Activated T-cell treated with anti-CD3 and anti-CD28 coated beads, Interleukin-2, amount 50 U/mL, for 24 hours (primary cell): ENCODE results near the gene LTBP1.

ENCODE experiments used
- DNase-seq: peaks from one replicate; pipeline ENCODE4 v3.0.0-alpha.2; 2020
- H3K27ac Mint-ChIP-seq: 2 replicates; pipeline ENCODE4 v1.8.0; 2020; ENCODE audit warnings: mild to moderate bottlenecking, mixed read lengths
- H3K27me3 Mint-ChIP-seq: 2 replicates; pipeline ENCODE4 v1.8.0; 2020; ENCODE audit warnings: mixed read lengths
- H3K36me3 Mint-ChIP-seq: 2 replicates; pipeline ENCODE4 v1.8.0; 2020; ENCODE audit warnings: low read depth, mixed read lengths
- H3K4me1 Mint-ChIP-seq: 2 replicates; pipeline ENCODE4 v1.8.0; 2020; ENCODE audit warnings: low read depth, mixed read lengths
- H3K4me3 Mint-ChIP-seq: 2 replicates; pipeline ENCODE4 v1.8.0; 2020; ENCODE audit warnings: mild to moderate bottlenecking, moderate library complexity, mixed read lengths
- H3K9me3 Mint-ChIP-seq: 2 replicates; pipeline ENCODE4 v1.8.0; 2020; ENCODE audit warnings: mixed read lengths

The LTBP1 gene

DNA sequence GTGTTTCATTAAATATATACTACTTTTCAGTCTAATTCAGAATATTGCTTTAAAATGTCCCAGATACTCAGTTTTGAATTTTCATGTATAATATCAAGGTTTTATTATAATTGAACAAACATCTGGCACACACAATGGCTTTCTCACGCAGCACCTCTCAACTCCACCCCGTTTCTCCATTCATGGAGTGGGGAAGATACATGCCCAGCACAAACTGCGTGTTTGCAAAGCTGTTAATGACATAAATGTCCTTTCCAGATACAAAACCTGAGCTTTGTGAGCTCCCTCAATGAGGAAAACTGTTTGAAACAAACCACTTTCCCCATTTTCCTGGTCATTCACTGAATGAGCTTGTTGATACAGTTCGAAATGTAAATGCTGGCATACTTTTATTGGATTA lies 379.3 kb downstream of the LTBP1 start:
- no peak for DNase-seq
- Mint-ChIP-seq H3K36me3 (no peaks in the 10 kb centered on the region), H3K4me3 (no peak overlapping the region), H3K27ac (no peak overlapping the region), H3K4me1 (peaks cover 24% of the 10 kb centered on the region), H3K27me3 (peaks cover 5% of the 10 kb centered on the region), H3K9me3 (no peaks in the 10 kb centered on the region)

GRCh38 chr2:33333433-33333832 lies 386.7 kb downstream of the LTBP1 start:
- H3K27ac Mint-ChIP-seq: no peak overlapping the region
- H3K36me3 Mint-ChIP-seq: no peaks in the 10 kb centered on the region
- peaks cover 22% of the 10 kb centered on the region for H3K27me3 Mint-ChIP-seq
- no peak overlapping the region for H3K4me3 Mint-ChIP-seq
- H3K9me3 Mint-ChIP-seq: no peaks in the 10 kb centered on the region
- peaks cover 3% of the 10 kb centered on the region for H3K4me1 Mint-ChIP-seq
- DNase-seq: no peak

GRCh38 chr2:33334083-33334482 lies 387.3 kb downstream of the LTBP1 start:
- no peak overlapping the region for H3K4me3 Mint-ChIP-seq
- no peak for DNase-seq
- H3K27ac Mint-ChIP-seq: no peak overlapping the region
- no peaks in the 10 kb centered on the region for H3K36me3 Mint-ChIP-seq
- no peaks in the 10 kb centered on the region for H3K9me3 Mint-ChIP-seq
- peaks cover 22% of the 10 kb centered on the region for H3K27me3 Mint-ChIP-seq
- peaks cover 3% of the 10 kb centered on the region for H3K4me1 Mint-ChIP-seq

GRCh38 chr2:33335516-33335915 lies 388.8 kb downstream of the LTBP1 start:
- DNase-seq: no peak
- no peaks in the 10 kb centered on the region for H3K9me3 Mint-ChIP-seq
- H3K27ac Mint-ChIP-seq: no peak overlapping the region
- H3K27me3 Mint-ChIP-seq: peaks cover 26% of the 10 kb centered on the region
- H3K4me3 Mint-ChIP-seq: no peak overlapping the region
- no peaks in the 10 kb centered on the region for H3K36me3 Mint-ChIP-seq
- peaks cover 3% of the 10 kb centered on the region for H3K4me1 Mint-ChIP-seq

DNA sequence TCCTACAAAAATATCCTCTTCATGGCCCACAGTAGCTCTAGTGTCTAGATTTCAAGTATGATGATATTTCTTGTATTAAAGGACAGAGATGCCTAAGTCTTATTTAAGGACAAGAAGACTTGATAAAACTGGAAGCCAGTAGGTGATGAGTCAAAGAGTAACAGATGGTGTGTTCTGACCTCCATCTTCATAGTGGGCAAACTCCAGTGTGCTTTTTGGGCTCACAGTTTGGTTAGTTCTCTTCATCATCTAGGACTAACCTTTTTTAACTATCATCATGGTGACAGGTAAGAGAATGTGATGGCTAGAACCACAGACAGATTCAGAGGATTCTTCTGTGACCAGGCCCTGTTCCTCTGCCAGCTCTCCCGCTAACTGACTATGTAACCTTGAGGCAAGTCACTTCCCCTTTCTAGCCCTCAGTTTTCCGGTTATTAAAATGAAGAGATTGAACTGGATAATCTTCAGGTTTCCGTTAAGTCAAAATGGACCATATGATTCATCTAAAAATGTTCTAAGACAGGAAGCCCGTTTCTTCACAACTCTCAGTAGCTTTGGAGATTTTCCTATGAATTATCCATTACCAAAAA lies 389.4 kb downstream of the LTBP1 start:
- no peaks in the 10 kb centered on the region for H3K36me3 Mint-ChIP-seq
- H3K9me3 Mint-ChIP-seq: no peaks in the 10 kb centered on the region
- DNase-seq: no peak
- peaks cover 3% of the 10 kb centered on the region for H3K4me1 Mint-ChIP-seq
- H3K4me3 Mint-ChIP-seq: no peak overlapping the region
- H3K27me3 Mint-ChIP-seq: peaks cover 26% of the 10 kb centered on the region
- H3K27ac Mint-ChIP-seq: no peak overlapping the region

DNA sequence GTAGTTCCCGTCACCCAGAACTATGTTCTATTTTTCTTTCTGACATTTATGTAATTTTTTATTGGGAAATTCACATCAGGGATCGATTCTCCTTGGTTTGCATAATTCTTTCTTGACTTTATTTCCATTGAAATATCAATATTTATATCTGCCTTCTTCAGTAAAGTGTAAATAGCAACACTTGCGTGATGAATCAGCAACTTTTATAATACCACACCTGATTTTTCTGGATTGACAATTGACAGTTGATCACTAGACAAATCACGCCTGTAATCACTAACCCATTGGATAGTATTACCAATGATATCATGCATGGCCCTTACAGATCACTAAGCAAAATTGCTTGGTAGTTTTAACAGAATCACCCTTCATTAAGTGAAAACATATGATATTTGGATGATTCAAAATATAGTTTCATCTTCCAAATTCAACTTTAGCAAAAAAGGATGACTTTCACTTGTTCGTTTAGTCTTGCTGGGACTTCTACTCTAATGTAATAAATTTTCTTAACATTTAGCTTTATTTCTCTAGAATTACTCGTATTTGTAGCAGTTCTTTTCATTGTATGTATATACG lies 390.7 kb downstream of the LTBP1 start:
- H3K36me3 Mint-ChIP-seq: no peaks in the 10 kb centered on the region
- no peak overlapping the region for H3K27ac Mint-ChIP-seq
- no peak for DNase-seq
- peaks cover 26% of the 10 kb centered on the region for H3K27me3 Mint-ChIP-seq
- peaks cover 3% of the 10 kb centered on the region for H3K4me1 Mint-ChIP-seq
- no peak overlapping the region for H3K4me3 Mint-ChIP-seq
- H3K9me3 Mint-ChIP-seq: no peaks in the 10 kb centered on the region

DNA sequence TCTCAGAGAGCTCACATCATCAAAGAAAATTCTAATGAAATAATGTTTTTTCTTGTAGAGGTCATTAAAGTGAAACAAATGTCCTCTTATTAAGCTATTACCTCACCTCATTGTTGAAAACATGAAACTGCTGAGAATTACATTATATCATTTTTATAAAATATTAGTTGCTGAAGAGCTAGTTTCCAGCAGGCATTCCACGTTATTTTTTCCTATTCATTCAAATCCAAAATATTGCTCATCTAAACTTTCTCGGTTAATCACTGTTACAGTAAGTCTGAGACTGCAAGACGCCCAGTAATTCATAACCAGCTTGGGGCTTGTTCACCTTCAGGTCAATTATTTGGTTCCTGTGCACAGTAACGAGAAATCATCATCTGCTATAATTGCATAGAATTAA lies 391.2 kb downstream of the LTBP1 start:
- Mint-ChIP-seq H3K27ac (no peak overlapping the region), H3K36me3 (no peaks in the 10 kb centered on the region), H3K9me3 (no peaks in the 10 kb centered on the region), H3K4me3 (no peak overlapping the region), H3K4me1 (peaks cover 3% of the 10 kb centered on the region), H3K27me3 (peaks cover 21% of the 10 kb centered on the region)
- no peak for DNase-seq

DNA sequence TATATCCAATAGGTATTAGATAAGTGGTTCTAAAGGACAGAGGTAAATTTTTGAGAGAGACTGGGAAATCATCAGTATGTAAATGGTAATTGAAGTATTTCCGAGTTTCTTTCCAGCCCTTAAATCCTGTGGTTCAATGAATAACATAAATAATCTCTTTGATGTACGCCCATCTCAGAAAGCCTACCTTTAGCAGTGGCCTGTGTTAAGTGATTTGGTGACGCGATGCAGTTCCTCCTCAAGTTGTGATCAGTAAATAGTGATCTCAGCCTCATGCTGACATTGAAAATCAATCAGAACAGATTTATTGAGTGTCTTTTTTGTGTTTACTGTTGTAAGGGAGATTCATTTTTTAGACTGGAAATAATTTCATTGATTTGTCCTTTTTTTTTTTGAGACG lies 392.5 kb downstream of the LTBP1 start:
- Mint-ChIP-seq H3K36me3 (no peaks in the 10 kb centered on the region), H3K27me3 (peaks cover 11% of the 10 kb centered on the region)

DNA sequence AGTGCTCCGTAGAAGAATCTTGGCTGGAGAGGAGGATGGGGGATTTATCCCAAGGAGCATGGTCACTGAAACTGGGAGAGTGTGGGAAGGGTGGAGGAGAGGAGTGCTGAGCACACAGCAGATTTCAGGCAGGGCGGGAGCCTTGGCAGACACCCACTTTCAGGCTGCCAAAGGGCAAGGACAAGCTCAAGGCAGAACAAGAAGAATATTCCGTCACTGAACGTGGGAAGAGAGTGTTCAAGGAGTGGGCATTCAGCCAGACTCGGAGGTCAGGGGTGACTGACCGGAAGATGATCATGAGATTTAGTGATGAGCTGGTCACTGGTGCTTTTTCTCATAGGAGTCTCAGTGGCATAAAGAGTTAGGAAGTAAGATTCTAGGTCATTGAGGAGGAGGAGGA lies 393.5 kb downstream of the LTBP1 start:
- H3K36me3 Mint-ChIP-seq: no peaks in the 10 kb centered on the region
- peaks cover 15% of the 10 kb centered on the region for H3K4me1 Mint-ChIP-seq
- DNase-seq: no peak
- H3K9me3 Mint-ChIP-seq: no peaks in the 10 kb centered on the region
- peaks cover 10% of the 10 kb centered on the region for H3K27me3 Mint-ChIP-seq
- no peak overlapping the region for H3K27ac Mint-ChIP-seq
- H3K4me3 Mint-ChIP-seq: no peak overlapping the region

More for the DNA sequence above, 392.5 kb downstream of the LTBP1 start:
- Mint-ChIP-seq H3K4me3 (no peak overlapping the region), H3K4me1 (peaks cover 8% of the 10 kb centered on the region), H3K27ac (no peak overlapping the region), H3K9me3 (no peaks in the 10 kb centered on the region)
- DNase-seq: no peak

- Mint-ChIP-seq H3K27me3 (peaks cover 6% of the 10 kb centered on the region), H3K9me3 (no peaks in the 10 kb centered on the region), H3K4me1 (peaks cover 12% of the 10 kb centered on the region), H3K4me3 (no peak overlapping the region), H3K27ac (no peak overlapping the region), H3K36me3 (no peaks in the 10 kb centered on the region)
- no peak for DNase-seq
Measured at GRCh38 chr2:33342171-33342570, 395.4 kb downstream of the LTBP1 start.

GRCh38 chr2:33342705-33343104 lies 396.0 kb downstream of the LTBP1 start:
- peaks cover 12% of the 10 kb centered on the region for H3K4me1 Mint-ChIP-seq
- no peaks in the 10 kb centered on the region for H3K36me3 Mint-ChIP-seq
- no peak overlapping the region for H3K27ac Mint-ChIP-seq
- DNase-seq: no peak
- peaks cover 4% of the 10 kb centered on the region for H3K27me3 Mint-ChIP-seq
- H3K9me3 Mint-ChIP-seq: no peaks in the 10 kb centered on the region
- H3K4me3 Mint-ChIP-seq: no peak overlapping the region

- no peaks in the 10 kb centered on the region for H3K36me3 Mint-ChIP-seq
- DNase-seq: no peak
- no peaks in the 10 kb centered on the region for H3K9me3 Mint-ChIP-seq
- peaks cover 12% of the 10 kb centered on the region for H3K4me1 Mint-ChIP-seq
- peaks cover 4% of the 10 kb centered on the region for H3K27me3 Mint-ChIP-seq
- H3K27ac Mint-ChIP-seq: no peak overlapping the region
- H3K4me3 Mint-ChIP-seq: no peak overlapping the region
Measured at GRCh38 chr2:33343387-33343895, 396.7 kb downstream of the LTBP1 start.

GRCh38 chr2:33344230-33344629 lies 397.5 kb downstream of the LTBP1 start:
- no peaks in the 10 kb centered on the region for H3K9me3 Mint-ChIP-seq
- H3K27ac Mint-ChIP-seq: no peak overlapping the region

GRCh38 chr2:33347856-33348255 lies 401.1 kb downstream of the LTBP1 start:
- DNase-seq: no peak
- no peak overlapping the region for H3K4me3 Mint-ChIP-seq
- no peaks in the 10 kb centered on the region for H3K36me3 Mint-ChIP-seq
- no peaks in the 10 kb centered on the region for H3K27me3 Mint-ChIP-seq
- no peak overlapping the region for H3K27ac Mint-ChIP-seq
- no peaks in the 10 kb centered on the region for H3K9me3 Mint-ChIP-seq
- peaks cover 12% of the 10 kb centered on the region for H3K4me1 Mint-ChIP-seq

More at GRCh38 chr2:33344230-33344629, 397.5 kb downstream of the LTBP1 start:
- no peak overlapping the region for H3K4me3 Mint-ChIP-seq
- H3K27me3 Mint-ChIP-seq: peaks cover 4% of the 10 kb centered on the region
- DNase-seq: no peak
- peaks cover 12% of the 10 kb centered on the region for H3K4me1 Mint-ChIP-seq
- H3K36me3 Mint-ChIP-seq: no peaks in the 10 kb centered on the region

- Mint-ChIP-seq H3K4me1 (no peaks in the 10 kb centered on the region), H3K27ac (no peak overlapping the region), H3K9me3 (peaks cover 4% of the 10 kb centered on the region), H3K4me3 (no peak overlapping the region), H3K36me3 (no peaks in the 10 kb centered on the region), H3K27me3 (no peaks in the 10 kb centered on the region)
- DNase-seq: no peak
Measured at GRCh38 chr2:33350632-33351031, 403.9 kb downstream of the LTBP1 start.
